Measurements from ENCODE around the gene TBX2. TPM values are rescaled to one million over a fixed set of nuclear protein-coding genes. Genes with fewer than 3 reads are reported as not detected.
"Not testable (repeated sequence)": the region's sequence is repeated elsewhere in the genome, so short reads cannot be mapped to it uniquely, and the experiment has no call there.

Gene TBX2
- total RNA-seq, 5 donors from 2014 or later (not counting 1 experiment from before 2014, with no cell fraction given), result 0.26 to 0.82 (median 0.32) TPM; not detected in 2

- DNase-seq (no peak), ATAC-seq (replicated peaks in 1 of 4) (peak in 1 of 4 experiments; percentile 13)
- peaks cover 6 to 41% of the 10 kb centered on the region in 2 experiments for H3K27me3 ChIP-seq (replicated peaks in 1 of 2; ENCODE audit: control insufficient read depth in 2 of 2, extremely low read depth in 1 of 2, insufficient read depth in 2 of 2, low read length in 1 of 2)
- no peak overlapping the region for H3K4me3 Mint-ChIP-seq
- no peaks in the 10 kb centered on the region for H3K4me1 ChIP-seq (ENCODE audit: control insufficient read depth in 1 of 2, extremely low read depth in 1 of 2, insufficient read depth in 2 of 2, low read length in 2 of 2)
- ChIA-PET CTCF (no interaction called here), POLR2A (no interaction called here)
- no peak overlapping the region for H3K27ac ChIP-seq (ENCODE audit: low read length)
- peaks cover 0 to 4% (median 0%) of the 10 kb centered on the region in 3 donors for H3K9me3 Mint-ChIP-seq
- H3K27me3 Mint-ChIP-seq, result peaks cover 51 to 66% of the 10 kb centered on the region in 2 donors
- H3K4me1 Mint-ChIP-seq, result no peaks in the 10 kb centered on the region
- H3K4me3 ChIP-seq (ENCODE audit: control insufficient read depth in 1 of 2, extremely low read depth in 1 of 2, low read length in 1 of 2), result no peak overlapping the region
- H3K36me3 Mint-ChIP-seq, result peaks cover 4% of the 10 kb centered on the region
- WGBS (ENCODE audit: insufficient coverage), result 83% methylated on average over 8 of the region's 18 CpGs
- H3K36me3 ChIP-seq (ENCODE audit: control insufficient read depth in 2 of 2, extremely low read depth in 1 of 2, insufficient read depth in 1 of 2, low read length in 1 of 2), result no peaks in the 10 kb centered on the region
- H3K9me3 ChIP-seq, result no peaks in the 10 kb centered on the region
- no peak overlapping the region for H3K27ac Mint-ChIP-seq
These were observed 43.8 kb downstream of the TBX2 start for GRCh38 chr17:61443475-61443882.

GRCh38 chr17:61444075-61444474 is 44.4 kb downstream of the TBX2 start:
- no peaks in the 10 kb centered on the region for H3K4me1 Mint-ChIP-seq
- CTCF ChIA-PET, result no interaction called here
- DNase-seq (no peak), ATAC-seq (replicated peaks in 1 of 4) (no peak)
- POLR2A ChIA-PET, result no interaction called here
- 82% methylated on average over 11 of the region's 13 CpGs for WGBS (ENCODE audit: insufficient coverage)
- no peaks in the 10 kb centered on the region for H3K36me3 ChIP-seq (ENCODE audit: control insufficient read depth in 2 of 2, extremely low read depth in 1 of 2, insufficient read depth in 1 of 2, low read length in 1 of 2)
- no peaks in the 10 kb centered on the region for H3K9me3 ChIP-seq
- H3K4me3 ChIP-seq (ENCODE audit: control insufficient read depth in 1 of 2, extremely low read depth in 1 of 2, low read length in 1 of 2), result no peak overlapping the region
- no peaks in the 10 kb centered on the region for H3K4me1 ChIP-seq (ENCODE audit: control insufficient read depth in 1 of 2, extremely low read depth in 1 of 2, insufficient read depth in 2 of 2, low read length in 2 of 2)
- H3K27me3 Mint-ChIP-seq, result peaks cover 53 to 65% of the 10 kb centered on the region in 2 donors
- H3K27me3 ChIP-seq (replicated peaks in 1 of 2; ENCODE audit: control insufficient read depth in 2 of 2, extremely low read depth in 1 of 2, insufficient read depth in 2 of 2, low read length in 1 of 2), result peaks cover 7 to 41% of the 10 kb centered on the region in 2 experiments
- H3K27ac ChIP-seq (ENCODE audit: low read length), result no peak overlapping the region
- no peak overlapping the region for H3K4me3 Mint-ChIP-seq
- peaks cover 0 to 4% (median 0%) of the 10 kb centered on the region in 3 donors for H3K9me3 Mint-ChIP-seq
- peaks cover 4% of the 10 kb centered on the region for H3K36me3 Mint-ChIP-seq
- H3K27ac Mint-ChIP-seq, result no peak overlapping the region

- Histone ChIP-seq H3K27ac (ENCODE audit: low read length) (no peak overlapping the region), H3K4me1 (ENCODE audit: control insufficient read depth in 1 of 2, extremely low read depth in 1 of 2, insufficient read depth in 2 of 2, low read length in 2 of 2) (no peaks in the 10 kb centered on the region), H3K36me3 (ENCODE audit: control insufficient read depth in 2 of 2, extremely low read depth in 1 of 2, insufficient read depth in 1 of 2, low read length in 1 of 2) (no peaks in the 10 kb centered on the region), H3K27me3 (replicated peaks in 1 of 2; ENCODE audit: control insufficient read depth in 2 of 2, extremely low read depth in 1 of 2, insufficient read depth in 2 of 2, low read length in 1 of 2) (peaks cover 9 to 41% of the 10 kb centered on the region in 2 experiments), H3K9me3 (no peaks in the 10 kb centered on the region), H3K4me3 (ENCODE audit: control insufficient read depth in 1 of 2, extremely low read depth in 1 of 2, low read length in 1 of 2) (no peak overlapping the region)
- POLR2A ChIA-PET, result no interaction called here
- DNase-seq (no peak), ATAC-seq (replicated peaks in 1 of 4) (no peak)
- no peak overlapping the region for H3K4me3 Mint-ChIP-seq
- H3K36me3 Mint-ChIP-seq, result peaks cover 4% of the 10 kb centered on the region
- 70% methylated on average over 6 of the region's 6 CpGs for WGBS (ENCODE audit: insufficient coverage)
- H3K27me3 Mint-ChIP-seq, result peaks cover 53 to 68% of the 10 kb centered on the region in 2 donors
- peaks cover 0 to 4% (median 0%) of the 10 kb centered on the region in 3 donors for H3K9me3 Mint-ChIP-seq
- CTCF ChIA-PET, result no interaction called here
- H3K4me1 Mint-ChIP-seq, result no peaks in the 10 kb centered on the region
- H3K27ac Mint-ChIP-seq, result no peak overlapping the region
These were observed 45.2 kb downstream of the TBX2 start for GRCh38 chr17:61444831-61445230.

GRCh38 chr17:61447358-61447757 is 47.7 kb downstream of the TBX2 start:
- ATAC-seq (replicated peaks in 1 of 4) (no peak), DNase-seq (no peak)
- ChIA-PET CTCF (no interaction called here), POLR2A (interaction anchor here in 1 of 2 donors (0.6 kb wide), 1 partner anchor 171 kb away, joined by 5 read pairs; no protein-coding TSS in a partner anchor)
- Histone ChIP-seq H3K36me3 (ENCODE audit: control insufficient read depth in 2 of 2, extremely low read depth in 1 of 2, insufficient read depth in 1 of 2, low read length in 1 of 2) (no peaks in the 10 kb centered on the region), H3K4me3 (ENCODE audit: control insufficient read depth in 1 of 2, extremely low read depth in 1 of 2, low read length in 1 of 2) (no peak overlapping the region), H3K27me3 (replicated peaks in 1 of 2; ENCODE audit: control insufficient read depth in 2 of 2, extremely low read depth in 1 of 2, insufficient read depth in 2 of 2, low read length in 1 of 2) (peaks cover 20 to 57% of the 10 kb centered on the region in 2 experiments), H3K27ac (ENCODE audit: low read length) (no peak overlapping the region), H3K4me1 (ENCODE audit: control insufficient read depth in 1 of 2, extremely low read depth in 1 of 2, insufficient read depth in 2 of 2, low read length in 2 of 2) (peaks cover 0 to 11% of the 10 kb centered on the region in 2 experiments), H3K9me3 (no peaks in the 10 kb centered on the region)
- Mint-ChIP-seq H3K27me3 (peaks cover 48 to 62% of the 10 kb centered on the region in 2 donors), H3K27ac (no peak overlapping the region), H3K4me1 (peaks cover 0 to 5% (median 4%) of the 10 kb centered on the region in 3 donors), H3K4me3 (no peak overlapping the region), H3K36me3 (no peaks in the 10 kb centered on the region), H3K9me3 (no peaks in the 10 kb centered on the region)

GRCh38 chr17:61448042-61448441 is 48.4 kb downstream of the TBX2 start:
- ChIA-PET CTCF (no interaction called here), POLR2A (interaction anchor here in 1 of 2 donors (0.6 kb wide), 1 partner anchor 171 kb away, joined by 5 read pairs; no protein-coding TSS in a partner anchor)
- ATAC-seq (replicated peaks in 1 of 4) (no peak), DNase-seq (no peak)
- Mint-ChIP-seq H3K36me3 (no peaks in the 10 kb centered on the region), H3K9me3 (no peaks in the 10 kb centered on the region), H3K27me3 (peaks cover 48 to 64% of the 10 kb centered on the region in 2 donors), H3K4me3 (no peak overlapping the region), H3K27ac (no peak overlapping the region), H3K4me1 (peaks cover 6 to 10% (median 8%) of the 10 kb centered on the region in 3 donors)
- H3K27ac ChIP-seq (ENCODE audit: low read length), result no peak overlapping the region
- H3K4me1 ChIP-seq (ENCODE audit: control insufficient read depth in 1 of 2, extremely low read depth in 1 of 2, insufficient read depth in 2 of 2, low read length in 2 of 2), result peaks cover 0 to 15% of the 10 kb centered on the region in 2 experiments
- WGBS (ENCODE audit: insufficient coverage), result 68% methylated on average over 2 of the region's 2 CpGs
- no peak overlapping the region for H3K4me3 ChIP-seq (ENCODE audit: control insufficient read depth in 1 of 2, extremely low read depth in 1 of 2, low read length in 1 of 2)
- H3K27me3 ChIP-seq (replicated peaks in 1 of 2; ENCODE audit: control insufficient read depth in 2 of 2, extremely low read depth in 1 of 2, insufficient read depth in 2 of 2, low read length in 1 of 2), result peaks cover 21 to 59% of the 10 kb centered on the region in 2 experiments
- H3K36me3 ChIP-seq (ENCODE audit: control insufficient read depth in 2 of 2, extremely low read depth in 1 of 2, insufficient read depth in 1 of 2, low read length in 1 of 2), result no peaks in the 10 kb centered on the region
- H3K9me3 ChIP-seq, result no peaks in the 10 kb centered on the region

GRCh38 chr17:61449140-61449539 is 49.5 kb downstream of the TBX2 start:
- peaks cover 57 to 68% of the 10 kb centered on the region in 2 donors for H3K27me3 Mint-ChIP-seq
- H3K9me3 Mint-ChIP-seq; H3K36me3 Mint-ChIP-seq; H3K36me3 ChIP-seq (ENCODE audit: control insufficient read depth in 2 of 2, extremely low read depth in 1 of 2, insufficient read depth in 1 of 2, low read length in 1 of 2); H3K4me3 Mint-ChIP-seq; DNase-seq; H3K27ac ChIP-seq (ENCODE audit: low read length); H3K4me3 ChIP-seq (ENCODE audit: control insufficient read depth in 1 of 2, extremely low read depth in 1 of 2, low read length in 1 of 2); H3K27ac Mint-ChIP-seq; H3K9me3 ChIP-seq; ATAC-seq (replicated peaks in 1 of 4); CTCF ChIA-PET: not testable (repeated sequence)
- Histone ChIP-seq H3K27me3 (replicated peaks in 1 of 2; ENCODE audit: control insufficient read depth in 2 of 2, extremely low read depth in 1 of 2, insufficient read depth in 2 of 2, low read length in 1 of 2) (peaks cover 27 to 49% of the 10 kb centered on the region in 2 experiments), H3K4me1 (ENCODE audit: control insufficient read depth in 1 of 2, extremely low read depth in 1 of 2, insufficient read depth in 2 of 2, low read length in 2 of 2) (peaks cover 0 to 15% of the 10 kb centered on the region in 2 experiments)
- peaks cover 16 to 18% (median 16%) of the 10 kb centered on the region in 3 donors for H3K4me1 Mint-ChIP-seq
- POLR2A ChIA-PET, result interaction anchor here in 1 of 2 donors (0.6 kb wide), 1 partner anchor 159 kb away, joined by 8 read pairs; no protein-coding TSS in a partner anchor
- WGBS (ENCODE audit: insufficient coverage), result 80% methylated on average over 3 of the region's 4 CpGs
